ENCODE data around the gene PXMP2. TPM values are rescaled to one million over a fixed set of nuclear protein-coding genes. Genes with fewer than 3 reads are reported as not detected.

The PXMP2 gene
- total RNA-seq, 4 donors from 2014 or later, result 40.8 to 72.5 (median 62.3) TPM

DNA sequence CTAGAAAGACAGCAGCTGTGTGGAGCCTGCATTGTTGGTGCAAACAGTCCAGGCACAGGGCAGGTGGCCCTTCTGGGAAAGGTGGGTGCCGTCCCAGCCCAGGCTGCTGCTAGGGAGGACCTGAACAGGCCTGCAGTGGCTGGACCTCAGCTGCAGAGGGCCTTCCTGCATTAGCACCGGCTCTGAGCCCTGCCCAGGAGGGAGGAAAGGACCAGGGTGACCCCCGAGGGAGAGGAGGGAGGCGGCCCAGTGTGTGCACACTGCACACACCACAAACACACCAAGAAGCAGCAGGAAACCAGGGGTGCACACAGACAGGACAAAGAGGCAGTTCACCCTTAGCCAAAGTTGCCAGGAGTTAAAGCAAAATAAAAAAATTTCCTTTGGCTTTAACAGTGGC, 15.3 kb downstream of the PXMP2 start:
- no peak overlapping the region for H3K27ac ChIP-seq
- peaks cover 0 to 64% (median 0%) of the 10 kb centered on the region in 3 donors for H3K36me3 ChIP-seq
- no peak overlapping the region for H3K4me3 ChIP-seq
- WGBS, 2 donors, result 66 to 78% methylated on average over 4 of the region's 4 CpGs
- no peaks in the 10 kb centered on the region for H3K9me3 ChIP-seq
- no peak for DNase-seq (ENCODE audit: low spot score in 2 of 2)
- H3K4me1 ChIP-seq, result no peaks in the 10 kb centered on the region
- H3K27me3 ChIP-seq, result no peaks in the 10 kb centered on the region
- TF ChIP-seq EP300 (IDR thresholded peaks at IDR 0.05), result no peak
- TF ChIP-seq, protein P1, sequence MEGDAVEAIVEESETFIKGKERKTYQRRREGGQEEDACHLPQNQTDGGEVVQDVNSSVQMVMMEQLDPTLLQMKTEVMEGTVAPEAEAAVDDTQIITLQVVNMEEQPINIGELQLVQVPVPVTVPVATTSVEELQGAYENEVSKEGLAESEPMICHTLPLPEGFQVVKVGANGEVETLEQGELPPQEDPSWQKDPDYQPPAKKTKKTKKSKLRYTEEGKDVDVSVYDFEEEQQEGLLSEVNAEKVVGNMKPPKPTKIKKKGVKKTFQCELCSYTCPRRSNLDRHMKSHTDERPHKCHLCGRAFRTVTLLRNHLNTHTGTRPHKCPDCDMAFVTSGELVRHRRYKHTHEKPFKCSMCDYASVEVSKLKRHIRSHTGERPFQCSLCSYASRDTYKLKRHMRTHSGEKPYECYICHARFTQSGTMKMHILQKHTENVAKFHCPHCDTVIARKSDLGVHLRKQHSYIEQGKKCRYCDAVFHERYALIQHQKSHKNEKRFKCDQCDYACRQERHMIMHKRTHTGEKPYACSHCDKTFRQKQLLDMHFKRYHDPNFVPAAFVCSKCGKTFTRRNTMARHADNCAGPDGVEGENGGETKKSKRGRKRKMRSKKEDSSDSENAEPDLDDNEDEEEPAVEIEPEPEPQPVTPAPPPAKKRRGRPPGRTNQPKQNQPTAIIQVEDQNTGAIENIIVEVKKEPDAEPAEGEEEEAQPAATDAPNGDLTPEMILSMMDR (IDR thresholded peaks at IDR 0.05), result no peak
- no peak for TF ChIP-seq POLR2A (IDR thresholded peaks at IDR 0.05)

DNA sequence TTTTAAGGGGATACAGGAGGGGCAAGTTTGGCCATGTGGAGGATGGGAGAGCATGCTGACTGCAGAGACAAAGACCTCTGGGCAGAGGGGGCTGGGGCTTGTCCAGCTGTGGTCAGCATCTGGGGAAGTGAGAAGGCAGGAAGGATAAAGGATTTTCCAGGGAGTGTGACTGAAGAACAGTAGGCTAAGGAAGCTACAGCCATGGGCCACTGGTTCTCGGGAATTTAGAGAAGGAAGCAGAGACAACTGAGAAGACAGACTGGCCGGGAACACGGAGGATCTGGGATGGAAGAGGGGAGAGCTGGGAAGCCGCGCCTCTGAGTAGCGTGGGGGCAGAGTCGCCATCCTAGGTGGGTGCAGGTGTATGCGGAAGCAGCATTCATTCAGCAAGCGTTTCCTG, 16.3 kb downstream of the PXMP2 start:
- no peaks in the 10 kb centered on the region for H3K27me3 ChIP-seq
- H3K36me3 ChIP-seq, result peaks cover 0 to 63% (median 0%) of the 10 kb centered on the region in 3 donors
- no peak for TF ChIP-seq EP300 (IDR thresholded peaks at IDR 0.05)
- TF ChIP-seq POLR2A (IDR thresholded peaks at IDR 0.05), result no peak
- TF ChIP-seq, protein P1 (IDR thresholded peaks at IDR 0.05), result no peak
- H3K9me3 ChIP-seq, result no peaks in the 10 kb centered on the region
- no peak overlapping the region for H3K4me3 ChIP-seq
- DNase-seq (ENCODE audit: low spot score in 2 of 2), result no peak
- 93 to 94% methylated on average over 9 of the region's 9 CpGs for WGBS, 2 donors
- H3K27ac ChIP-seq, result no peak overlapping the region
- H3K4me1 ChIP-seq, result no peaks in the 10 kb centered on the region

DNA sequence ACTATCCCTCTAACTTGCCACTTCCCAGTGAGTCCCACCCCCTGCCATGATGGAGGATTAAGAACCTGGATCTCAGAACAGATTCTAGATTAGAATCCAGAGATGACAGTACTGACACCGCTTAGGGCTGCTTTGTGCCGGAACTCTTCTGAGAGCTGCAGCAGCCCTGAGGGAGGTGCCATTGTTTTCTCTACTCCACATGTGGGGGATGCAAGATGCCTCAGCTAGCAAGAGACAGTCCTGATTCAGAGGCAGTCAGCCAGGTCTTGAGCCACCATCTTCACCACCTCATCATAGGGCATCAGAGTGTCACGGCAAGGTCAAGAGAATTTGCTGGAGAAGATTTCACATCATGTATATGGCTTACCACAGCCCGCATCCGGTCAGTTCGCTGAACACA, 19.9 kb downstream of the PXMP2 start:
- Histone ChIP-seq H3K4me3 (no peak overlapping the region), H3K27ac (no peak overlapping the region), H3K27me3 (no peaks in the 10 kb centered on the region), H3K36me3 (peaks cover 0 to 40% (median 0%) of the 10 kb centered on the region in 3 donors), H3K9me3 (no peaks in the 10 kb centered on the region), H3K4me1 (peaks cover 0 to 21% (median 13%) of the 10 kb centered on the region in 4 donors)
- TF ChIP-seq, protein P1 (IDR thresholded peaks at IDR 0.05), result no peak
- TF ChIP-seq EP300 (IDR thresholded peaks at IDR 0.05) (no peak), POLR2A (IDR thresholded peaks at IDR 0.05) (no peak)
- 95 to 96% methylated on average over 6 of the region's 6 CpGs for WGBS, 2 donors
- no peak for DNase-seq (ENCODE audit: low spot score in 2 of 2)

DNA sequence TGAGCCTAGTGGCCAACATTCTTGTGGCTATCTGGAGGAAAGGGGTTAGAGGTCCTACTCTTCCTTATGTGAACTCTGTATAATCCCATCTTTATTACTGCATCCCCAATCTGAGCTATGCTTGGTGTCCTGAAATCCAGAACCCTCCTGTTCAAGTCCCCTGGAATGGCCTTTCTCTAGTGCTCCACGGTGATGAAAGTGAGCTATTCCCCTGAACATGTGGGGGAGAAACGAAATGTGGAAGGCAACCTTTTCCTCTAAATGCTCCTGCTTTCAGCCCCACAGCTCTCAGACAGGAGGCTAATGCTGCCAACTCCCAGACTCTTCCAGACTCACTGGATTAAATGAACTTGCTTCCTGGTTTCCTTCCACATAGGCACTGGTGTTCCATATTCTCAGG, 20.8 kb downstream of the PXMP2 start:
- H3K9me3 ChIP-seq, result no peaks in the 10 kb centered on the region
- no peaks in the 10 kb centered on the region for H3K27me3 ChIP-seq
- TF ChIP-seq, protein P1 (IDR thresholded peaks at IDR 0.05), result no peak
- no peak overlapping the region for H3K4me3 ChIP-seq
- H3K36me3 ChIP-seq, result peaks cover 0 to 35% (median 0%) of the 10 kb centered on the region in 3 donors
- peaks cover 0 to 26% (median 16%) of the 10 kb centered on the region in 4 donors for H3K4me1 ChIP-seq
- no peak for DNase-seq (ENCODE audit: low spot score in 2 of 2)
- no peak overlapping the region for H3K27ac ChIP-seq
- 86 to 88% methylated on average over 2 of the region's 2 CpGs for WGBS, 2 donors

DNA sequence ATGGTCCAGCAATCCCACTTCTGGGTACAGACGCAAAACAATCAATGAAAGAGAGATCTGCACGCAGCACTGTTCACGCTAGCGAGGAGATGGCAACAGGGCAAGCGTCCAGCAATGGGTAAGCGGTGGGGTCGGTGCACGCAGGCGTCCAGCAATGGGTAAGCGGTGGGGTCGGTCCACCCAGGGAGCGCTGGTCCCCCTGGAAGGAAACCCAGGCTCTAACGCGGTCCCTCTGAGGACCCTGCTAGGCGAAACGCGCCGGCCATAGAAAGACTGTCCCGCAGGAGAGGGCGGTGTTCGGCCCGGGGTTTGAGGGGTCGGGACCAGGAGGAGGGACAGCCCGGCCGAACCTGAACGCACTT, 22.6 kb downstream of the PXMP2 start:
- Histone ChIP-seq H3K27ac (peak overlapping the region; percentile 44 to 88 (median 86)), H3K4me1 (peaks cover 0 to 26% (median 16%) of the 10 kb centered on the region in 4 donors), H3K4me3 (peak overlapping the region; percentile 77 to 98 (median 88)), H3K9me3 (no peaks in the 10 kb centered on the region), H3K36me3 (peaks cover 0 to 24% (median 0%) of the 10 kb centered on the region in 3 donors), H3K27me3 (no peaks in the 10 kb centered on the region)
- 1 to 2% methylated on average over 25 to 26 of the region's 26 CpGs for WGBS, 2 donors
- no peak for DNase-seq (ENCODE audit: low spot score in 2 of 2)
- TF ChIP-seq POLR2A (IDR thresholded peaks at IDR 0.05) (no peak), EP300 (IDR thresholded peaks at IDR 0.05) (no peak)
- TF ChIP-seq, protein P1 (IDR thresholded peaks at IDR 0.05), result no peak

All from tibial nerve (tissue), 4 donors.